Right lobe of liver (tissue), 4 donors: Measurements from ENCODE around the gene MIER2.
"Not testable (repeated sequence)": the region's sequence is repeated elsewhere in the genome, so short reads cannot be mapped to it uniquely, and the experiment has no call there.

Source experiments
- POLR2A ChIP-seq: fragments of 450-650 bp; IDR thresholded peaks from one replicate; pipeline ENCODE4 v1.6.1; 2017; ENCODE audit warnings: antibody characterized with exemption, mild to moderate bottlenecking
- TF ChIP-seq, protein P1 (sequence below), 4 donors: fragments of 200-600 bp in 3 of 4; fragments of 450-650 bp in 1 of 4; IDR thresholded peaks; one replicate each; pipeline versions ENCODE4 v1.5.1 to v1.8.0; 2016 to 2022; ENCODE audit warnings: antibody characterized with exemption in 4 of 4, mild to moderate bottlenecking in 2 of 4
- donor health status: DM: no; HTN: no; CAD: no.
- donor health status: DM: no; HTN: no; CAD: no.
- donor health status: DM: no; HTN: yes; CAD: no.

DNA sequence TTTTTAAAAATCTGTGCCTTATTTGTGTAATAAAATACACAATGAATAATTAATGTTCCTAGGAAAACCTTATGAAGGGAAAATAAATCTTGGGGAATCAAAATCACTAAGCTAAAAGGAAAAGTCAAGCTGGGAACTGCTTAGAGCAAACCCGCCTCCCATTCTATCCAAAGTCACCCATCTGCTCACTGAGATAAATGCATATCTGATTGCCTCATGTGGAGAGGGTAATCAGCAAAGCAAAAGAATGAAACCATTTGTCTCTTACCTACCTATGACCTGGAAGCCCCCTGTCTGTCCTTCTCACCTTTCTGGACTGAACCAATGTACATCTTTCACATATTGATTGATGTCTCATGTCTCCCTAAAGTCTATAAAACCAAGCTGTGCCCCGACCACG, 87.8 kb downstream of the MIER2 start:
- TF ChIP-seq, protein P1, sequence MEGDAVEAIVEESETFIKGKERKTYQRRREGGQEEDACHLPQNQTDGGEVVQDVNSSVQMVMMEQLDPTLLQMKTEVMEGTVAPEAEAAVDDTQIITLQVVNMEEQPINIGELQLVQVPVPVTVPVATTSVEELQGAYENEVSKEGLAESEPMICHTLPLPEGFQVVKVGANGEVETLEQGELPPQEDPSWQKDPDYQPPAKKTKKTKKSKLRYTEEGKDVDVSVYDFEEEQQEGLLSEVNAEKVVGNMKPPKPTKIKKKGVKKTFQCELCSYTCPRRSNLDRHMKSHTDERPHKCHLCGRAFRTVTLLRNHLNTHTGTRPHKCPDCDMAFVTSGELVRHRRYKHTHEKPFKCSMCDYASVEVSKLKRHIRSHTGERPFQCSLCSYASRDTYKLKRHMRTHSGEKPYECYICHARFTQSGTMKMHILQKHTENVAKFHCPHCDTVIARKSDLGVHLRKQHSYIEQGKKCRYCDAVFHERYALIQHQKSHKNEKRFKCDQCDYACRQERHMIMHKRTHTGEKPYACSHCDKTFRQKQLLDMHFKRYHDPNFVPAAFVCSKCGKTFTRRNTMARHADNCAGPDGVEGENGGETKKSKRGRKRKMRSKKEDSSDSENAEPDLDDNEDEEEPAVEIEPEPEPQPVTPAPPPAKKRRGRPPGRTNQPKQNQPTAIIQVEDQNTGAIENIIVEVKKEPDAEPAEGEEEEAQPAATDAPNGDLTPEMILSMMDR (IDR thresholded peaks at IDR 0.05) = not testable (repeated sequence)
- TF ChIP-seq POLR2A = not testable (repeated sequence)
